ENCODE results near the gene SOCS6. TPM values are rescaled to one million over a fixed set of nuclear protein-coding genes. Genes with fewer than 3 reads are reported as not detected.

Gene SOCS6
- polyA plus RNA-seq, 3 donors: 4.8 to 6.1 (median 4.8) TPM

GRCh38 chr18:70260683-70261082 is 28.2 kb upstream of the SOCS6 start:
- WGBS (ENCODE audit: insufficient coverage): 92% methylated on average over 5 of the region's 6 CpGs
- Mint-ChIP-seq H3K9me3 (peaks cover 0 to 13% (median 5%) of the 10 kb centered on the region in 7 donors), H3K4me1 (no peaks in the 10 kb centered on the region), H3K36me3 (no peaks in the 10 kb centered on the region), H3K27me3 (ENCODE audit: low read depth in 3 of 3) (peaks cover under 1 to 4% (median 2%) of the 10 kb centered on the region in 3 donors), H3K27ac (no peak overlapping the region), H3K4me3 (no peak overlapping the region)
- Histone ChIP-seq H3K4me1 (ENCODE audit: control insufficient read depth in 1 of 2, insufficient read depth in 2 of 2, low read length in 2 of 2) (no peaks in the 10 kb centered on the region), H4K20me1 (ENCODE audit: insufficient read depth, low read length) (no peaks in the 10 kb centered on the region), H3K9ac (ENCODE audit: insufficient read depth, low read length, poor library complexity, severe bottlenecking) (no peak overlapping the region), H3K27ac (ENCODE audit: low read depth in 1 of 2, low read length in 2 of 2) (no peak overlapping the region), H3K79me2 (ENCODE audit: insufficient read depth, low read length) (no peaks in the 10 kb centered on the region), H3K36me3 (replicated peaks in 1 of 2; ENCODE audit: control insufficient read depth in 1 of 2, insufficient read depth in 2 of 2, low read length in 2 of 2) (no peaks in the 10 kb centered on the region), H2AFZ (ENCODE audit: insufficient read depth, low read depth, low read length, poor library complexity, severe bottlenecking) (no peak overlapping the region), H3K4me2 (replicated peaks; ENCODE audit: extremely low read depth, low read length, poor library complexity, severe bottlenecking) (no peak overlapping the region), H3K27me3 (ENCODE audit: control insufficient read depth in 2 of 2, insufficient read depth in 2 of 2, low read length in 2 of 2) (no peaks in the 10 kb centered on the region), H3K9me3 (replicated peaks in 1 of 2; ENCODE audit: control insufficient read depth in 1 of 2, insufficient read depth in 1 of 2, low read length in 2 of 2) (no peaks in the 10 kb centered on the region), H3K4me3 (replicated peaks in 1 of 3; ENCODE audit: low read depth in 2 of 3, low read length in 3 of 3) (no peak overlapping the region)
- no peak for DNase-seq
- intact Hi-C loops (cut with micrococcal nuclease): no loop called here
- TF ChIP-seq, protein P1, sequence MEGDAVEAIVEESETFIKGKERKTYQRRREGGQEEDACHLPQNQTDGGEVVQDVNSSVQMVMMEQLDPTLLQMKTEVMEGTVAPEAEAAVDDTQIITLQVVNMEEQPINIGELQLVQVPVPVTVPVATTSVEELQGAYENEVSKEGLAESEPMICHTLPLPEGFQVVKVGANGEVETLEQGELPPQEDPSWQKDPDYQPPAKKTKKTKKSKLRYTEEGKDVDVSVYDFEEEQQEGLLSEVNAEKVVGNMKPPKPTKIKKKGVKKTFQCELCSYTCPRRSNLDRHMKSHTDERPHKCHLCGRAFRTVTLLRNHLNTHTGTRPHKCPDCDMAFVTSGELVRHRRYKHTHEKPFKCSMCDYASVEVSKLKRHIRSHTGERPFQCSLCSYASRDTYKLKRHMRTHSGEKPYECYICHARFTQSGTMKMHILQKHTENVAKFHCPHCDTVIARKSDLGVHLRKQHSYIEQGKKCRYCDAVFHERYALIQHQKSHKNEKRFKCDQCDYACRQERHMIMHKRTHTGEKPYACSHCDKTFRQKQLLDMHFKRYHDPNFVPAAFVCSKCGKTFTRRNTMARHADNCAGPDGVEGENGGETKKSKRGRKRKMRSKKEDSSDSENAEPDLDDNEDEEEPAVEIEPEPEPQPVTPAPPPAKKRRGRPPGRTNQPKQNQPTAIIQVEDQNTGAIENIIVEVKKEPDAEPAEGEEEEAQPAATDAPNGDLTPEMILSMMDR (IDR thresholded peaks at IDR 0.05): no peak

- Histone ChIP-seq H3K36me3 (replicated peaks in 1 of 2; ENCODE audit: control insufficient read depth in 1 of 2, insufficient read depth in 2 of 2, low read length in 2 of 2) (no peaks in the 10 kb centered on the region), H3K27ac (ENCODE audit: low read depth in 1 of 2, low read length in 2 of 2) (no peak overlapping the region), H4K20me1 (ENCODE audit: insufficient read depth, low read length) (no peaks in the 10 kb centered on the region), H3K9ac (ENCODE audit: insufficient read depth, low read length, poor library complexity, severe bottlenecking) (no peak overlapping the region), H3K4me3 (replicated peaks in 1 of 3; ENCODE audit: low read depth in 2 of 3, low read length in 3 of 3) (no peak overlapping the region), H2AFZ (ENCODE audit: insufficient read depth, low read depth, low read length, poor library complexity, severe bottlenecking) (no peak overlapping the region), H3K4me1 (ENCODE audit: control insufficient read depth in 1 of 2, insufficient read depth in 2 of 2, low read length in 2 of 2) (no peaks in the 10 kb centered on the region), H3K27me3 (ENCODE audit: control insufficient read depth in 2 of 2, insufficient read depth in 2 of 2, low read length in 2 of 2) (no peaks in the 10 kb centered on the region), H3K9me3 (replicated peaks in 1 of 2; ENCODE audit: control insufficient read depth in 1 of 2, insufficient read depth in 1 of 2, low read length in 2 of 2) (peaks cover 0 to 3% of the 10 kb centered on the region in 2 donors), H3K4me2 (replicated peaks; ENCODE audit: extremely low read depth, low read length, poor library complexity, severe bottlenecking) (no peak overlapping the region), H3K79me2 (ENCODE audit: insufficient read depth, low read length) (no peaks in the 10 kb centered on the region)
- TF ChIP-seq, protein P1 (IDR thresholded peaks at IDR 0.05): no peak
- peak overlapping the region in 1 of 7 donors; percentile 58 for H3K27ac Mint-ChIP-seq
- H3K36me3 Mint-ChIP-seq: no peaks in the 10 kb centered on the region
- intact Hi-C loops (cut with micrococcal nuclease): no loop called here
- H3K4me1 Mint-ChIP-seq: no peaks in the 10 kb centered on the region
- no peak for DNase-seq
- WGBS (ENCODE audit: insufficient coverage): 94% methylated on average over 5 of the region's 9 CpGs
- peaks cover 0 to 4% (median 2%) of the 10 kb centered on the region in 3 donors for H3K27me3 Mint-ChIP-seq (ENCODE audit: low read depth in 3 of 3)
- peaks cover 0 to 13% (median 5%) of the 10 kb centered on the region in 7 donors for H3K9me3 Mint-ChIP-seq
- H3K4me3 Mint-ChIP-seq: no peak overlapping the region
Measured at GRCh38 chr18:70261141-70261788, 27.6 kb upstream of the SOCS6 start.
